Measurements from ENCODE around the gene AOAH.

DNA sequence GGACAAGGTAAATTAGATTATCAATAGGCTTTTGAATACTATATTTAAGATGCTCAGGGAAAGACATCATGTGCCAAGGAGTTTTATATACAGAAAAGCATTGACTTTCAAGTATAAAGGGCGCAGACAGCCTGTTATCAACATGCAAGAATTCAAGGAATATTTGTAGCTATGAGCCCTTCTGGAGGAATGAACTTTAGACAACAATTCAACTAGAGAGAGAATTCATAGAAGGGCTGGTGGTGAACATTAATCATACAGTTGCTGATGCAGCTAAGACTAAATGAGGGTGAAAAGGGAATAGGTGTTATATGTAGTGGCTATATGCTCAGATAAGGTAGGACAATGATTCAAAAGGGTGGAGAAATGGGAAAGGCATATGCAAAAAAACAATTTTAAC, 41.2 kb downstream of the AOAH start:
- no peak for TF ChIP-seq POLR2A (IDR thresholded peaks at IDR 0.05)
- TF ChIP-seq, protein P1, sequence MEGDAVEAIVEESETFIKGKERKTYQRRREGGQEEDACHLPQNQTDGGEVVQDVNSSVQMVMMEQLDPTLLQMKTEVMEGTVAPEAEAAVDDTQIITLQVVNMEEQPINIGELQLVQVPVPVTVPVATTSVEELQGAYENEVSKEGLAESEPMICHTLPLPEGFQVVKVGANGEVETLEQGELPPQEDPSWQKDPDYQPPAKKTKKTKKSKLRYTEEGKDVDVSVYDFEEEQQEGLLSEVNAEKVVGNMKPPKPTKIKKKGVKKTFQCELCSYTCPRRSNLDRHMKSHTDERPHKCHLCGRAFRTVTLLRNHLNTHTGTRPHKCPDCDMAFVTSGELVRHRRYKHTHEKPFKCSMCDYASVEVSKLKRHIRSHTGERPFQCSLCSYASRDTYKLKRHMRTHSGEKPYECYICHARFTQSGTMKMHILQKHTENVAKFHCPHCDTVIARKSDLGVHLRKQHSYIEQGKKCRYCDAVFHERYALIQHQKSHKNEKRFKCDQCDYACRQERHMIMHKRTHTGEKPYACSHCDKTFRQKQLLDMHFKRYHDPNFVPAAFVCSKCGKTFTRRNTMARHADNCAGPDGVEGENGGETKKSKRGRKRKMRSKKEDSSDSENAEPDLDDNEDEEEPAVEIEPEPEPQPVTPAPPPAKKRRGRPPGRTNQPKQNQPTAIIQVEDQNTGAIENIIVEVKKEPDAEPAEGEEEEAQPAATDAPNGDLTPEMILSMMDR (IDR thresholded peaks at IDR 0.05): no peak

Data from adrenal gland (tissue), 5 donors.